Endodermal cell (in vitro differentiated cells): ENCODE data around the gene GNAT1. TPM values are rescaled to one million over a fixed set of nuclear protein-coding genes. Genes with fewer than 3 reads are reported as not detected.
A peak's percentile ranks its signal among the peaks of the same experiment; 100 is the strongest.

Source experiments
- DNase-seq: peaks from one replicate; pipeline ENCODE4 v3.0.0-alpha.2; 2017
- H3K27ac ChIP-seq: 2 replicates; pipeline ENCODE4 v1.5.1; 2013; ENCODE audit warnings: mild to moderate bottlenecking, low read depth, low read length, moderate library complexity
- H3K27me3 ChIP-seq: 2 replicates; pipeline ENCODE4 v1.6.1; 2013; ENCODE audit warnings: mild to moderate bottlenecking, low read length, moderate library complexity; ENCODE audit not compliant: insufficient read depth, control insufficient read depth, poor library complexity, severe bottlenecking
- H3K36me3 ChIP-seq: 2 replicates; pipeline ENCODE4 v1.7.0; 2013; ENCODE audit warnings: mild to moderate bottlenecking, low read length, moderate library complexity; ENCODE audit not compliant: control insufficient read depth, insufficient read depth
- H3K4me1 ChIP-seq: one replicate; pipeline ENCODE4 v1.7.0; 2013; ENCODE audit warnings: low read length; ENCODE audit not compliant: control insufficient read depth, insufficient read depth
- H3K4me3 ChIP-seq: 2 replicates; pipeline ENCODE4 v1.5.1; 2013; ENCODE audit warnings: mild to moderate bottlenecking, low read length, moderate library complexity
- H3K9ac ChIP-seq: 2 replicates; pipeline ENCODE4 v1.6.1; 2013; ENCODE audit warnings: mild to moderate bottlenecking, low read length, moderate library complexity; ENCODE audit not compliant: poor library complexity, severe bottlenecking; ENCODE audit errors: extremely low read depth
- H3K9me3 ChIP-seq: 2 replicates; pipeline ENCODE4 v1.6.1; 2013; ENCODE audit warnings: mild to moderate bottlenecking, low read length, moderate library complexity; ENCODE audit not compliant: control insufficient read depth
- H3K27ac Mint-ChIP-seq: 2 replicates; pipeline ENCODE4 v1.8.0; 2020; ENCODE audit warnings: mixed read lengths
- H3K27me3 Mint-ChIP-seq: 2 replicates; pipeline ENCODE4 v1.8.0; 2021; ENCODE audit warnings: mild to moderate bottlenecking, mixed read lengths; ENCODE audit not compliant: insufficient read depth
- H3K36me3 Mint-ChIP-seq: 2 replicates; pipeline ENCODE4 v1.8.0; 2020; ENCODE audit warnings: low read depth, mixed read lengths
- H3K4me1 Mint-ChIP-seq: 2 replicates; pipeline ENCODE4 v1.8.0; 2020; ENCODE audit warnings: mixed read lengths
- H3K4me3 Mint-ChIP-seq: 2 replicates; pipeline ENCODE4 v1.8.0; 2020; ENCODE audit warnings: mild to moderate bottlenecking, moderate library complexity, mixed read lengths
- H3K9me3 Mint-ChIP-seq: 2 replicates; pipeline ENCODE4 v1.8.0; 2020; ENCODE audit warnings: mild to moderate bottlenecking, mixed read lengths
- WGBS, 2 experiments: methylation state at CpG; one replicate each; pipeline versions ENCODE4 v1.1.5 to v1.1.7; 2013; ENCODE audit warnings: missing lambda C conversion rate in 2 of 2, mixed read lengths in 1 of 2; ENCODE audit not compliant: insufficient coverage in 1 of 2, insufficient read length in 1 of 2; 5-methylcytosine and 5-hydroxymethylcytosine counted together
- total RNA-seq, 2 donors: library from RNA; stranded (reverse); fragmentation: NEBNext Ultra II Directional in 1 of 2; extraction: Animal tissue kit (Norgen Biotek cat#: 25700) in 1 of 2; gene quantifications; 2 replicates in 1 of 2; 3 replicates in 1 of 2; pipeline ENCODE4 v1.2.1, GENCODE V29; 2021
- TF ChIP-seq, protein P1 (sequence below): fragments of 200-600 bp; sonication (generic); conservative IDR thresholded peaks from 2 replicates; pipeline ENCODE4 v1.5.0; 2021; ENCODE audit warnings: antibody characterized with exemption, mild to moderate bottlenecking

Gene GNAT1
- total RNA-seq, 2 donors from 2014 or later, result 0.42 to 1.2 TPM

DNA sequence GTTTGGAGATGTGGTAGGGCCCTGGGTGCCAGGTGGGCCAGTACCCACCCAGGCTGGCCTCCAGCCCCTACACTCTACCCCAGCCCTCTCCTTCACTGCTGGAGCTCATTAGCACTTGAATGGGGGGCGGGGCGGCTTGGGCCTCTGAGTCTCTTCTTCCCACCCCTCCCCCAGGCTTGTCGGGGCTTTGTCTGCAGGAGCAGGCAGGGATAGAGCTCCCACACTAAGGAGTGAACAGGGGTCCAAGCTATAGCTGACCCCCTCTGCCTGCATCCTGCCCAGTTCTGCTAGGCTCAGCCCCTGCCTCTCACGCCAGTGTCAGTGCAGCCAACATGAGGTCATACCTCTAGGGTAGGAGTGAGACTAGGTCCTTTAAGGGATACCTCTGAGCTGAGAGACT is 49.8 kb downstream of the GNAT1 start:
- no peaks in the 10 kb centered on the region for H3K27me3 Mint-ChIP-seq
- no peaks in the 10 kb centered on the region for H3K27me3 ChIP-seq
- H3K9me3 ChIP-seq, result no peaks in the 10 kb centered on the region
- peak overlapping the region; percentile 59 for H3K9ac ChIP-seq
- peak; percentile 98 for DNase-seq
- peaks cover 57% of the 10 kb centered on the region for H3K4me1 Mint-ChIP-seq
- peaks cover 16% of the 10 kb centered on the region for H3K36me3 Mint-ChIP-seq
- H3K36me3 ChIP-seq, result peaks cover 18% of the 10 kb centered on the region
- 0 to 2% methylated on average over 1 to 4 of the region's 4 CpGs for WGBS, 2 experiments
- H3K27ac ChIP-seq, result peak overlapping the region; percentile 97
- peak overlapping the region; percentile 69 for H3K4me3 ChIP-seq
- TF ChIP-seq, protein P1, sequence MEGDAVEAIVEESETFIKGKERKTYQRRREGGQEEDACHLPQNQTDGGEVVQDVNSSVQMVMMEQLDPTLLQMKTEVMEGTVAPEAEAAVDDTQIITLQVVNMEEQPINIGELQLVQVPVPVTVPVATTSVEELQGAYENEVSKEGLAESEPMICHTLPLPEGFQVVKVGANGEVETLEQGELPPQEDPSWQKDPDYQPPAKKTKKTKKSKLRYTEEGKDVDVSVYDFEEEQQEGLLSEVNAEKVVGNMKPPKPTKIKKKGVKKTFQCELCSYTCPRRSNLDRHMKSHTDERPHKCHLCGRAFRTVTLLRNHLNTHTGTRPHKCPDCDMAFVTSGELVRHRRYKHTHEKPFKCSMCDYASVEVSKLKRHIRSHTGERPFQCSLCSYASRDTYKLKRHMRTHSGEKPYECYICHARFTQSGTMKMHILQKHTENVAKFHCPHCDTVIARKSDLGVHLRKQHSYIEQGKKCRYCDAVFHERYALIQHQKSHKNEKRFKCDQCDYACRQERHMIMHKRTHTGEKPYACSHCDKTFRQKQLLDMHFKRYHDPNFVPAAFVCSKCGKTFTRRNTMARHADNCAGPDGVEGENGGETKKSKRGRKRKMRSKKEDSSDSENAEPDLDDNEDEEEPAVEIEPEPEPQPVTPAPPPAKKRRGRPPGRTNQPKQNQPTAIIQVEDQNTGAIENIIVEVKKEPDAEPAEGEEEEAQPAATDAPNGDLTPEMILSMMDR, result no peak
- H3K27ac Mint-ChIP-seq, result peak overlapping the region; percentile 97
- H3K4me3 Mint-ChIP-seq, result peak overlapping the region; percentile 56
- H3K9me3 Mint-ChIP-seq, result no peaks in the 10 kb centered on the region
- H3K4me1 ChIP-seq, result peaks cover 42% of the 10 kb centered on the region

DNA sequence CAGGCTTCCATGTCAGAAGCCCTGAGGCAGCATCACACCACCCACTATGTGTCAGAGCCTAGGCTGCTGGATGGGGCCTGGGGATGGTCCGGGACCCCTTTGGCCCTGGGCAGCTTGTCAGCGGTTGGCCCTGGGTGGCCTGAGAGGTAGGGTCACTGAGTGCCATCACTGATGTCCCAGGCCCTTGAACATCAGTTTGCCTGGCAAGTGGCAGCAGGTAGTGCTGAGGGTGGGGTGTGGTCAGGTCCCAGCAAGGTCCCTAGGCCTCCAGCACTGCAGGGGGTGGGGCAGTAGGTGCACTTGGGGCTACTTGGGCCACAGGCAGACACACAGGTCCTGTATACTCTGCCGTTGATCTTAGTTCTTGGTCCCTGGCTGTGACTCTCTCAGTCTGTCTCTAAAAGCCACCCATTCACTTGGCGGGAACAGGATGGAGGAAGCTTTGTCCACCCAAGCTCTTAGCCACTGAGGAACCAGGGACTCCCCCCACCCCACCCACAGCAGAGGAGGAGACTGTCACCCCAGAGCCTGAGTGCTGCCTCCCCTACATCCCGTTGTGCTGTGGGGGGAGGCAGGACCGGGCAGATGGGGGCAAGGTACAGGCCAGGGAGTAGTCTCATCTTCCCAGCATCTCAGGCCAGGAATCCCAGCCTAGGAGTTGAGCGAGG is 50.4 kb downstream of the GNAT1 start:
- Mint-ChIP-seq H3K36me3 (peaks cover 16% of the 10 kb centered on the region), H3K4me3 (peak overlapping the region; percentile 56), H3K9me3 (no peaks in the 10 kb centered on the region), H3K4me1 (peaks cover 60% of the 10 kb centered on the region), H3K27me3 (no peaks in the 10 kb centered on the region), H3K27ac (peak overlapping the region; percentile 97)
- WGBS, 2 experiments, result 85% methylated on average over 7 of the region's 7 CpGs; no CpG with 5 or more reads in 1 of the 2 experiments
- TF ChIP-seq, protein P1, result no peak
- Histone ChIP-seq H3K9me3 (no peaks in the 10 kb centered on the region), H3K27ac (peak overlapping the region; percentile 97), H3K36me3 (peaks cover 18% of the 10 kb centered on the region), H3K9ac (peak overlapping the region; percentile 59), H3K4me1 (peaks cover 47% of the 10 kb centered on the region), H3K4me3 (peak overlapping the region; percentile 69), H3K27me3 (no peaks in the 10 kb centered on the region)
- no peak for DNase-seq

DNA sequence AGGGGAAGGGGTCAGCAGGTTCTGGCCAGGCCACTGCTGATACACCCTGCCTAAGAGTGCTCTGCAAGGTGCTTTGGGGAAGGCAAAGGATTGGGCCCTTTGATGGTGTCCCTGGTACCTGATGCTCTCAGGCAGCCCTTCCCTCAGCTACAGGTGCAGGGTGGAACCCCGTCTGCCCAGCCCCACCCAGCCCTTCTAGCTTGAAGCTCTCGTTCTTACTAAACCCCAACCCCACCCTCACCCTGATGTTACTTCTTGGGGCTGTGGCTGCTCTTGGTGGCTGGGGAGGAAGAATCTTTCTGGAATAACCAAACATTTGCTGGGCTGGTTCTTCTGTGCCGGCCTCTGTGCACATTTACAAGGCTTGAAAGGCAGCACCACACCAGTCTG is 51.0 kb downstream of the GNAT1 start:
- no peaks in the 10 kb centered on the region for H3K27me3 Mint-ChIP-seq

More for the DNA sequence above, 51.0 kb downstream of the GNAT1 start:
- H3K27ac ChIP-seq, result peak overlapping the region; percentile 97
- H3K9me3 ChIP-seq, result no peaks in the 10 kb centered on the region
- H3K4me1 Mint-ChIP-seq, result peaks cover 61% of the 10 kb centered on the region
- H3K4me1 ChIP-seq, result peaks cover 47% of the 10 kb centered on the region
- H3K4me3 Mint-ChIP-seq, result peak overlapping the region; percentile 15
- H3K27me3 ChIP-seq, result no peaks in the 10 kb centered on the region
- no peaks in the 10 kb centered on the region for H3K9me3 Mint-ChIP-seq
- H3K36me3 Mint-ChIP-seq, result peaks cover 16% of the 10 kb centered on the region
- no peak for DNase-seq
- H3K4me3 ChIP-seq, result no peak overlapping the region
- no peak overlapping the region for H3K9ac ChIP-seq
- peak overlapping the region; percentile 90 for H3K27ac Mint-ChIP-seq
- 83 to 92% methylated on average over 1 to 3 of the region's 3 CpGs for WGBS, 2 experiments
- TF ChIP-seq, protein P1, result no peak
- H3K36me3 ChIP-seq, result peaks cover 22% of the 10 kb centered on the region
